CD4-positive, alpha-beta T cell treated with Interleukin-15 for 4 hours (primary cell): Measurements from ENCODE around the gene OXLD1.
A peak's percentile ranks its signal among the peaks of the same experiment; 100 is the strongest.

Source experiments
- DNase-seq: peaks from one replicate; pipeline ENCODE4 v3.0.0-alpha.2; 2020; ENCODE audit warnings: low spot score

The OXLD1 gene

GRCh38 chr17:81701288-81702071 lies 35.1 kb upstream of the OXLD1 start:
- DNase-seq, result no peak

GRCh38 chr17:81700353-81701287 lies 34.2 kb upstream of the OXLD1 start:
- DNase-seq, result no peak

- DNase-seq, result no peak
Observed at GRCh38 chr17:81697261-81698044, 31.0 kb upstream of the OXLD1 start.

- DNase-seq, result no peak
Observed at GRCh38 chr17:81696218-81696941, 30.0 kb upstream of the OXLD1 start.

- no peak for DNase-seq
Observed at GRCh38 chr17:81695801-81696200, 29.4 kb upstream of the OXLD1 start.

GRCh38 chr17:81695211-81695610 lies 28.8 kb upstream of the OXLD1 start:
- no peak for DNase-seq

GRCh38 chr17:81694810-81695209 lies 28.4 kb upstream of the OXLD1 start:
- DNase-seq, result no peak

GRCh38 chr17:81693509-81694210 lies 27.3 kb upstream of the OXLD1 start:
- DNase-seq, result no peak

GRCh38 chr17:81691608-81692007 lies 25.2 kb upstream of the OXLD1 start:
- no peak for DNase-seq

GRCh38 chr17:81691196-81691595 lies 24.8 kb upstream of the OXLD1 start:
- DNase-seq, result no peak

GRCh38 chr17:81690549-81690948 lies 24.1 kb upstream of the OXLD1 start:
- no peak for DNase-seq

- DNase-seq, result no peak
Observed at GRCh38 chr17:81690066-81690465, 23.7 kb upstream of the OXLD1 start.

GRCh38 chr17:81688616-81689015 lies 22.2 kb upstream of the OXLD1 start:
- DNase-seq, result no peak

- DNase-seq, result no peak
Observed at GRCh38 chr17:81687770-81688541, 21.6 kb upstream of the OXLD1 start.

- no peak for DNase-seq
Observed at GRCh38 chr17:81686614-81687013, 20.2 kb upstream of the OXLD1 start.

GRCh38 chr17:81685108-81685507 lies 18.7 kb upstream of the OXLD1 start:
- DNase-seq, result peak; percentile 36

GRCh38 chr17:81684442-81684911 lies 18.1 kb upstream of the OXLD1 start:
- DNase-seq, result peak; percentile 37

- peak; percentile 98 for DNase-seq
Observed at GRCh38 chr17:81683584-81684441, 17.4 kb upstream of the OXLD1 start, which contains the start of the genes ARL16 and HGS. Gene ARL16 (minus strand): TSS chr17:81683797. CDS start chr17:81683753, 44 bp downstream. Gene HGS (plus strand): TSS chr17:81684011. CDS start chr17:81684067, 56 bp downstream.

GRCh38 chr17:81683208-81683583 lies 16.8 kb upstream of the OXLD1 start:
- DNase-seq, result no peak
